ENCODE measurements around the gene WDR91.

The WDR91 gene

DNA sequence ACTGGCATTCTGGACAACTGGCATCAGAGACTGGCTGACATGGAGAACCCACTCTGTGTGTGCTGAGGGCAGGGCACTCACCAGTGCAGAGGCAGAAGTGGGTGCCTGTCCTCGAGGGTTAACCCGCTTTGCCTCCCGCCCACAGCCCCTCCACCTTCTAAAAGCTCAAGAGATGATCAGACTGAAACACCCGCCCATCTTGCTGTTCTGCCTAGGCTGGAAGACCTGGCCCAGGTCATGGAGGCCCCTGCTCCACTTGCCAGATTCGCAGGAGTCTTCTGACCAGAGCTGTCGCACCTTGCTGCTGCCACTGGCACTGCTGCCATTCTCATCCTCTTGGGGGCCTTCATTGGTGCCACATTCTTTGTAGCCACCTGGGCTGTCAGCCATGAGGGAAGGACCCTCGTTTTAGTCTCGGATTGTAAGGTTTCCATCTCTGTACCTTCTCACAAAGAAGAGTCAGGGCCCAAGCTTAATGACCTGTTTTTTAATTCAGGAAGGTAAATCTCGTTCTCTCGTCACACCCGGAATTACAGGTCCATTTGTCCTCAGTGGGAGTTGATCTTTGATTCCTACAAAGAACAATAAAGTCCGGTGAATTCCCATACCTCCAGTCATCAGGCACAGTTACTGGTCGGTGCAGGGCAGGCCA lies 42.7 kb downstream of the WDR91 start:
- Histone ChIP-seq H3K9me2 (replicated peaks; ENCODE audit: low read depth, low read length) (no peaks in the 10 kb centered on the region), H3K4me3 (ENCODE audit: low read length, poor library complexity, severe bottlenecking) (peak overlapping the region; percentile 81), H3F3A (ENCODE audit: low read depth) (no peaks in the 10 kb centered on the region), H3K9me3 (ENCODE audit: insufficient read depth, low read depth, low read length) (no peaks in the 10 kb centered on the region), H3K4me2 (ENCODE audit: low read depth, low read length, poor library complexity, severe bottlenecking) (peak overlapping the region; percentile 90), H3K79me2 (ENCODE audit: insufficient read depth, low read length) (peaks cover 35% of the 10 kb centered on the region), H3K27me3 (ENCODE audit: insufficient read depth, low read length, poor library complexity, severe bottlenecking) (no peaks in the 10 kb centered on the region), H3K9ac (ENCODE audit: low read depth, low read length, poor library complexity, severe bottlenecking) (peak overlapping the region; percentile 87), H2AFZ (ENCODE audit: low read length) (no peak overlapping the region), H3K36me3 (ENCODE audit: insufficient read depth, low read length) (peaks cover 22% of the 10 kb centered on the region; the same call in 1 of the 2 replicates), H3K4me1 (ENCODE audit: insufficient read depth, low read length, poor library complexity, severe bottlenecking) (peaks cover 22% of the 10 kb centered on the region), H4K20me1 (ENCODE audit: insufficient read depth, low read length, poor library complexity, severe bottlenecking) (peaks cover 40% of the 10 kb centered on the region)
- TF ChIP-seq EZH2phosphoT487 (IDR thresholded peaks at IDR 0.05; ENCODE audit: borderline replicate concordance) (no peak), CTCF (conservative IDR thresholded peaks at IDR 0.05; ENCODE audit: low read length) (no peak)

GRCh38 chr7:135168001-135168400 lies 43.3 kb downstream of the WDR91 start:
- no peak overlapping the region for H3K9ac ChIP-seq (ENCODE audit: low read depth, low read length, poor library complexity, severe bottlenecking)
- TF ChIP-seq EZH2phosphoT487 (IDR thresholded peaks at IDR 0.05; ENCODE audit: borderline replicate concordance) (no peak), CTCF (conservative IDR thresholded peaks at IDR 0.05; ENCODE audit: low read length) (no peak)
- H3K4me1 ChIP-seq (ENCODE audit: insufficient read depth, low read length, poor library complexity, severe bottlenecking) = peaks cover 22% of the 10 kb centered on the region
- peaks cover 35% of the 10 kb centered on the region for H3K79me2 ChIP-seq (ENCODE audit: insufficient read depth, low read length)
- no peaks in the 10 kb centered on the region for H3K27me3 ChIP-seq (ENCODE audit: insufficient read depth, low read length, poor library complexity, severe bottlenecking)
- H4K20me1 ChIP-seq (ENCODE audit: insufficient read depth, low read length, poor library complexity, severe bottlenecking) = peaks cover 40% of the 10 kb centered on the region
- H3K4me2 ChIP-seq (ENCODE audit: low read depth, low read length, poor library complexity, severe bottlenecking) = peak overlapping the region; percentile 90
- H3K4me3 ChIP-seq (ENCODE audit: low read length, poor library complexity, severe bottlenecking) = peak overlapping the region; percentile 81
- no peaks in the 10 kb centered on the region; the same call in 1 of the 2 replicates for H3K9me3 ChIP-seq (ENCODE audit: insufficient read depth, low read depth, low read length)
- no peaks in the 10 kb centered on the region for H3F3A ChIP-seq (ENCODE audit: low read depth)
- no peaks in the 10 kb centered on the region for H3K9me2 ChIP-seq (replicated peaks; ENCODE audit: low read depth, low read length)
- no peak overlapping the region for H2AFZ ChIP-seq (ENCODE audit: low read length)
- H3K36me3 ChIP-seq (ENCODE audit: insufficient read depth, low read length) = peaks cover 22% of the 10 kb centered on the region; the same call in 1 of the 2 replicates

DNA sequence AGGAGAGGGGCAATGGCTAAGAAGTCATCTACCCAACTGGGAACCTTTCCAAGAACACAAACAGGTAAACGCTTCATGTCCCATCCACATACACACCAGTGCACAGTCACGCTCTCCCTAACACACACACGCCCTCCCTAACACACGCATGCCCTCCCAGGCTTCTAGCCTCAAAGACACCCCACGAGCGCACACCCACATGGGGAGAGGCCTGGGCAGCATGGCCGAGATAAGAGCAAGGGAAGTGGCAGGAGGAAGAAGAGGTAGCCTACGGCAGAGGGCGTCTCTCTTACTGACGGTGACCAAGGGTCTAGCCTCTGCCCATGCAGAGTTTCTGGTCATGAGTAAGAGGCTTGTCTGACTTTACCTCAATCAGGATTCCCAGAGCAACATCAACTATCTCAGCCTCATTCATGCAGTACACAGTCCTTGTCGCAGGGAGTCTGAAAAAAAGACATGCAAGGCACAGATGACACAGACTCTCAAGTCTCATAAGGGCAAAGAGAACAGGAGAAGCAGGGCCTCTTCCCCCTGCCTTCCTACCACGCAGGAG lies 43.9 kb downstream of the WDR91 start:
- H3K4me1 ChIP-seq (ENCODE audit: insufficient read depth, low read length, poor library complexity, severe bottlenecking) = peaks cover 22% of the 10 kb centered on the region
- H3K79me2 ChIP-seq (ENCODE audit: insufficient read depth, low read length) = peaks cover 35% of the 10 kb centered on the region
- H3K36me3 ChIP-seq (ENCODE audit: insufficient read depth, low read length) = peaks cover 22% of the 10 kb centered on the region; the same call in 1 of the 2 replicates
- no peaks in the 10 kb centered on the region for H3K9me2 ChIP-seq (replicated peaks; ENCODE audit: low read depth, low read length)
- H3K4me2 ChIP-seq (ENCODE audit: low read depth, low read length, poor library complexity, severe bottlenecking) = peak overlapping the region; percentile 62
- no peak overlapping the region for H3K9ac ChIP-seq (ENCODE audit: low read depth, low read length, poor library complexity, severe bottlenecking)
- H3K9me3 ChIP-seq (ENCODE audit: insufficient read depth, low read depth, low read length) = peaks cover 4% of the 10 kb centered on the region; the same call in 1 of the 2 replicates
- H4K20me1 ChIP-seq (ENCODE audit: insufficient read depth, low read length, poor library complexity, severe bottlenecking) = peaks cover 40% of the 10 kb centered on the region
- no peak for TF ChIP-seq CTCF (conservative IDR thresholded peaks at IDR 0.05; ENCODE audit: low read length)
- no peak for TF ChIP-seq EZH2phosphoT487 (IDR thresholded peaks at IDR 0.05; ENCODE audit: borderline replicate concordance)
- H3K27me3 ChIP-seq (ENCODE audit: insufficient read depth, low read length, poor library complexity, severe bottlenecking) = no peaks in the 10 kb centered on the region
- no peak overlapping the region for H2AFZ ChIP-seq (ENCODE audit: low read length)
- peak overlapping the region; percentile 45 for H3K4me3 ChIP-seq (ENCODE audit: low read length, poor library complexity, severe bottlenecking)
- H3F3A ChIP-seq (ENCODE audit: low read depth) = no peaks in the 10 kb centered on the region
